Activated CD4-positive, CD25-positive, alpha-beta regulatory T cell treated with anti-CD3 and anti-CD28 coated beads, Interleukin-2, amount 50 U/mL, for 24 hours (primary cell): Measurements from ENCODE around the gene LHFPL2.
"Not testable (repeated sequence)": the region's sequence is repeated elsewhere in the genome, so short reads cannot be mapped to it uniquely, and the experiment has no call there.

ENCODE experiments used
- ATAC-seq, 2 donors: fragments of 150-1000 bp; cut with Tn5 transposase; one replicate each; pipeline ENCODE4 v1.10.0; 2021; ENCODE audit warnings: mild to moderate bottlenecking in 1 of 2, moderate library complexity in 1 of 2

The LHFPL2 gene, protein sequence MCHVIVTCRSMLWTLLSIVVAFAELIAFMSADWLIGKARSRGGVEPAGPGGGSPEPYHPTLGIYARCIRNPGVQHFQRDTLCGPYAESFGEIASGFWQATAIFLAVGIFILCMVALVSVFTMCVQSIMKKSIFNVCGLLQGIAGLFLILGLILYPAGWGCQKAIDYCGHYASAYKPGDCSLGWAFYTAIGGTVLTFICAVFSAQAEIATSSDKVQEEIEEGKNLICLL

GRCh38 chr5:78648359-78649210, at the start of gene LHFPL2:
Gene LHFPL2, minus strand, starts transcription at chr5:78648772. Its CDS starts 138,559 bp downstream, at chr5:78510213.
- ATAC-seq = peak; percentile 31 to 51

- ATAC-seq = no peak
Measured at GRCh38 chr5:78696637-78697036, 48.1 kb upstream of the LHFPL2 start.

DNA sequence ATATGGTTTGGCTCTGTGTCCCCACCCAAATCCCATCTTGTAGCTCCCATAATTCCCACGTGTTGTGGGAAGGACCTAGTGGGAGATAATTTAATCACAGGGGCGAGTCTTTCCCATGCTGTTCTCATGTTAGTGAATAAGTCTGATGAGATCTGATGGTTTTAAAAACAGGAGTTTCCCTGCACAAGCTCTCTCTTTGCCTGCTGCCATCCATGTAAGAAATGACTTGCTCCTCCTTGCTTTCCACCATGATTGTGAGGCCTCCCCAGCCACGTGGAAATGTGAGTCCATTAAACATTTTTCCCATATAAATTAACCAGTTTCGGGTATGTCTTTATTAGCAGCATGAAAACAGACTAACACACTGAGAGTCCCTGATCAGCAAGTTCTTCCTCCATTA, 47.5 kb upstream of the LHFPL2 start:
- not testable (repeated sequence) for ATAC-seq

DNA sequence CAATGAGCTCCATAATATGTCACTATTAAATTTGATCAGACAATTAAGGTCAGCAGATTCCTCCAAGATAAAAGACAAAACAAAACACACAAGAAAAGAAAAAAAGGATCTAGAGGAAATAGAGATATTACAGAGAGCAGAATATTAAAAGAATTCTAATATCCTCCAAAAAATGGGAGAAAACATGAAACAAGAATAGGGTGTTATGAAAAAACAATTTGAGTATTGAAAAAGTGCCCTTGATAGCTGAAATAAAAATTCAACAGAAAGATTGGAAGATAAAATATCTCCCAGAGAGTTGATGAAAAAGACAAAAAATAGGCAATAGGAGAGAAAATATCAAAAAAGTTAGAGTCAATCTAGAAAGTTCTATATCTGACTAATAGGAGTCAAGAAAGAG, 44.8 kb upstream of the LHFPL2 start:
- no peak for ATAC-seq

GRCh38 chr5:78691084-78691960, 42.8 kb upstream of the LHFPL2 start:
- ATAC-seq = no peak

GRCh38 chr5:78690253-78690972, 41.8 kb upstream of the LHFPL2 start:
- ATAC-seq = no peak

- ATAC-seq = no peak
Measured at GRCh38 chr5:78689540-78690252, 41.1 kb upstream of the LHFPL2 start.

- ATAC-seq = not testable (repeated sequence)
Measured at GRCh38 chr5:78687514-78687913, 38.9 kb upstream of the LHFPL2 start.

DNA sequence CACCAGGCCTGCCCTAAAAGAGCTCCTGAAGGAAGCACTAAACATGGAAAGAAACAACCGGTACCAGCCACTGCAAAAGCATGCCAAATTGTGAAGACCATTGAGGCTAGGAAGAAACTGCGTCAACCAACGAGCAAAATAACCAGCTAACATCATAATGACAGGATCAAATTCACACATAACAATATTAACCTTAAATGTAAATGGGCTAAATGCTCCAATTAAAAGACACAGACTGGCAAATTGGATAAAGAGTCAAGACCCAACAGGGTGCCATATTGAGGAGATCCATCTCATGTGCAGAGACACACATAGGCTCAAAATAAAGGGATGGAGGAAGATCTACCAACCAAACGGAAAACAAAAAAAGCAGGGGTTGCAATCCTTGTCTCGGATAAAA, 35.3 kb upstream of the LHFPL2 start:
- not testable (repeated sequence) for ATAC-seq

- ATAC-seq = no peak
Measured at GRCh38 chr5:78679905-78680304, 31.3 kb upstream of the LHFPL2 start.

DNA sequence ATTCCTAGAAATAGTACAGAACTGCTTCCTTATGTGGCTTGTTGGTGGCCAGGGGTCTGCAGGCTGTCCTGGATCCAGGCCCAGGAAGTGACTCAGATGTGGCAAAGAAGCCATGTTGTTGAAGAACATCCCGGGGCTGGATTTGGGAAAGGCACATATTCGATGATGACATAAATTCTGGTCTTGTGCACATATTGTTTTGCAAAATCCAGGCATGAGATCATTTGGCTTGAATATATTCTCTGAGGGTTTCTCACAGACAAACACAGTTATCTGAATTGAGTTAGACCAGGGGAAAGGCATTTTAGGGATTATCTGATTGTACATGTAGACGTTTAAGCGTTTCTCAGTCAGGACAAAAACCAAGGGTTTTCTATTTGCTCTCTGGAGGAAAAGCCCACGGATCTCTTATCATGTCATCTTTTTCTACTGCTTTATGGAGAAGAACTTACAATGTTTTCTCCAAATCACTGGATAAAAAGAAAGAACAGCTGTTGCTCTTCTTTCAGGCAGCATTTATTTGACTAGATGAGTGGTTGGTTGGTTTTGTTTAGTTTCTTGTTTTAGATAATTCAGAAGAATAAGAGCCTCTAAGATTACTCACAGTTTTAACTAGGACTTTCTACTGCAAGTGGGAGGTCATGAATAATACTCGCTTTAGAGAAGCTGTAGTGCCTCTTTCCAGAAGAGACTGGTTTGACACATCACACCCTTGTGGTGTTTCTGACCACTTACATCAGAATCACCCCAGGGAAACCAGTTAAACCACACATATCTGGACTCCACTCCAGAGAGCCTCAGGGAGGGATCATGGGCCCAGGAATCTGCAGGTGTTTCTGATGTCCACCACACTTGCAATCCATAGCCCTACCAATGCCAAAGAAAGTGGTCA, 29.5 kb upstream of the LHFPL2 start:
- no peak for ATAC-seq

GRCh38 chr5:78675956-78676730, 27.6 kb upstream of the LHFPL2 start:
- no peak for ATAC-seq

DNA sequence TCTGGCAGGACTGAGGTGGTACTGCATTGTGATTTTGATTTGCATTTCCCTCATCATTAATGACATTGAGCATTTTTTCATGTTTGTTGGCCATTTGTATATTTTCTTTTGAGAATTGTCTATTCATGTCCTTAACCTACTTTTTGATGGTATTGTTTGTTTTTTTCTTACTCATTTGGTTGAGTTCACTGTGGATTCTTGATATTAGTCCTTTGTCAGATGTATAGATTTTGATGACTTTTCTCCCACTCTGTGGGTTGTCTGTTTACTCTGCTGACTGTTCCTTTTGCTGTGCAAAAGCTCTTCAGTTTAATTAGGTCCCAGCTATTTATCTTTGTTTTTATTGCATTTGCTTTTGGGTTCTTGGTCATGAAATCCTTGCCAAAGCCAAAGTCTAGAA, 25.3 kb upstream of the LHFPL2 start:
- not testable (repeated sequence) for ATAC-seq

DNA sequence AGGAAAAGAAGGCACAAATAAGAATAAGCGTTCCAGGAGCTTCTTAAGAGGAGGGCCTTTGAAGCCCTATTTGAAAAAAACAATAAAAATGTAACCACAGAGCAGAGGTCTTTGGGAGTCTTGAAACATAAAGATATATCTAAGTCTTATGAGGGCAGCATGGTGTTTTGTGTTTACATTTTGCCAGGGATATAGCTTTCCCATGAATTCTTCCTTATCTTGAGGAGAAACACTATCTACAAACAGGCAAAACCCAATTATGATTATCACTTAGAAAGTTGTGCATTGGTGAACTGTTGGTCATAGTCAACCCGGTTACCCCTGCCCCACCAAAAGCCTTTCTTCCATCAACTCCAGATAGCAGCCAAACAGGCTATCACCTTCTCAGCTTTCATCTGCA, 23.6 kb upstream of the LHFPL2 start:
- no peak for ATAC-seq

- ATAC-seq = no peak
Measured at GRCh38 chr5:78671609-78672008, 23.0 kb upstream of the LHFPL2 start.

DNA sequence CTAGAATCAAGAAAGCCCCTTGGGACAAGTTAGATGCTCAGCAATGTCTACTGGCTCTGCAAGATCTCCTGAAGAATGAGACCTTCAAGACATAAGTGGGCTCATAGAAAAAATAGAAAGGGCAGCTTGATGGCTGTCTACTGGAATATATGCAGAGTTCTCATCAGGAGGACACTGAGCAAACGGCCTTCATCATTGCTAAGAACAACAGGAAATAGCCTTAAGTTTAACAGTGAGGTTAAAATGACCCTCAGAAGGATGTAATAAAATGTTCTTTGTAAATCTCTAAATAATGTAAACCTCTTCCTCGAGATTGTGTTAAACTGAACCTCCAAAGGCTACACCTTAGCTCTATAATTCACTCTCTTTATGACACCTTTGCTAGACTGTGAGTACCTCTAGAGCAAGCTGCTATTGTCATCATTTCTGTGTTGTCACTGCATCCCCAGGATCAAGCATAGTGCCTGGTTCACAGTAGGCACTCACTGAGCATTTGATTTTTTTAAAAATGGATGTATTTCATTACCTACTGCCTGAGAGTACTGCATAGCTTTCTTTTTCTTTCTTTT, 22.2 kb upstream of the LHFPL2 start:
- ATAC-seq = no peak

DNA sequence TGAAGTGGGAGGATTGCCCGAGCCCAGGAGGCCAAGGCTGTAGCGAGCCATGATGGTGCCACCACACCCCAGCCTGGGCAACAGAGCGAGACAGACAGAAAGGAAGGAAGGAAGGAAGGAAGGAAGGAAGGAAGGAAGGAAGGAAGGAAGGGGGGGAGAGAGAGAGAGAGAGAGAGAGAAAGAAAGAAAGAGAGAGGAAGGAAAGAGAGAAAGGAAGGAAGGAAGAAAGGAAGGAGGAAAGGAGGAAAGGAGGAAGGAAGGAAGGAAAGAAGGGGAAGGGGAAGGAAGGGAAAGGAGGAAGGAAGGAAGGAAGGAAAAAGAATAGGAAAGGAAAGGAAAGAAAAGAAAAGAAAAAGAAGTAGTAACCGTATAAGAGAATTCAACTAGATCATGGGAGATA, 20.8 kb upstream of the LHFPL2 start:
- no peak for ATAC-seq

DNA sequence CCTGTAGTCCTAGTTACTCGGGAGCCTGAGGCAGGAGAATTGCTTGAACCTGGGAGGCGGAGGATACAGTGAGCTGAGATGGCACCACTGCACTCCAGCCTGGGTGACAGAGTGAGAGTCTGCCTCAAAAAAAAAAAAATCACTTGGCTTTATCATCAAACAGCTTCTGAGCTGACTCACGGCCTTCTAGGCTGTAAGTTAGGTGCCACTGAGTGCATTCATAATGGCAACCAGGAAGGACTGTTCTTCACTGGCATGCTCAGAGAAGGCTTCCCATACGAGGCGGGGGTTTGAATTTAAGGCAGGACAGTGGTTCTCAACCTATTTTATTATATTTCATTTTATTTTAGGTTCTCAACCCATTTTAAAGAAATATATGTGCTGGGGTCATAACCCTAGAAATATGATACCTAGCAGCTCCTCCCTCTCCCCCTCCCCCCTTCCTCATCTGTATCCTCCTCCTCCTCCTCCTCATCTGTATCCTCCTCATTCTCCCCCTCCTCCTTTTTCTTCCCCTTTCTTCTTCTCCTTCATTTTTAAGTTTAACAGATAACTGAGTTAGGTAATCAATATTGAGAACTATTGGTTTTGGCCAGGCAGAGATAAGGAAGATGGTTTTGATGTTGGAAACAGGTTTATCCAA, 19.0 kb upstream of the LHFPL2 start:
- no peak for ATAC-seq

DNA sequence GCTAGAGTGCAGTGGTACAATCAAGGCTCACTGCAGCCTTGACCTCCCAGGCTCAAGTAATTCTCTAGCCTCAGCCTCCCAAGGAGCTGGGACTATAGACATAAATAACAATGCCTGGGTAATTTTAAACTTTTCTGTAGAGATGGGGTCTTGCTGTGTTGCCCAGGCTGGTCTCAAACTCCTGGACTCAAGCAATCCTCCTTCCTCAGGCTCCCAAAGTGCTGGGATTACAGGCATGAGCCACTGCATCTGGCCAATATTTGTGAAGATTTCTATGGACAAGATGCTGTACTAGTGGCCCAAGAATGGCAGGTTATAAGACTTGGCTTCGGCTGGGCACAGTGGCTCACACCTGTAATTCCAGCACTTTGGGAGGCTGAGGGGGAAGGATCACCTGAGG, 18.4 kb upstream of the LHFPL2 start:
- ATAC-seq = not testable (repeated sequence)
